ENCODE data around the gene ZRANB2.

- no peak for TF ChIP-seq YY1 (IDR thresholded peaks at IDR 0.05; ENCODE audit: insufficient read depth, insufficient read length)
- TF ChIP-seq ZNF274 (IDR thresholded peaks at IDR 0.05; ENCODE audit: low read depth, low read length) = no peak
- no peak for TF ChIP-seq SUZ12 (IDR thresholded peaks at IDR 0.05; ENCODE audit: extremely low read depth, insufficient read depth, insufficient read length)
These were observed 9.1 kb downstream of the ZRANB2 start for GRCh38 chr1:71071720-71072119.

Measured in NT2/D1 (cell line).